K562 (cell line): ENCODE data around the gene SV2C. TPM values are rescaled to one million over a fixed set of nuclear protein-coding genes. Genes with fewer than 3 reads are reported as not detected.

Experiments used
- CXXC5 ChIP-seq: fragments of 250-450 bp; sonication (Bioruptor Pico); IDR thresholded peaks from 2 replicates; pipeline ENCODE4 v1.8.0; 2022; ENCODE audit warnings: inconsistent platforms, mild to moderate bottlenecking, moderate library complexity
- ESRRB ChIP-seq: fragments of 250-450 bp; sonication (Bioruptor Pico); IDR thresholded peaks from 2 replicates; pipeline ENCODE4 v1.5.0; 2020; ENCODE audit warnings: mild to moderate bottlenecking, moderate library complexity, borderline replicate concordance
- RNF219 ChIP-seq: fragments of 250-450 bp; sonication (Bioruptor Pico); IDR thresholded peaks from 2 replicates; pipeline ENCODE4 v1.5.0; 2022; ENCODE audit warnings: mild to moderate bottlenecking
- RREB1 ChIP-seq: fragments of 250-450 bp; sonication (Bioruptor Pico); IDR thresholded peaks from 2 replicates; pipeline ENCODE4 v1.4.0; 2020
- ZBTB49 ChIP-seq: sonication (generic); formaldehyde crosslinking; IDR thresholded peaks from 2 replicates; pipeline ENCODE4 v1.8.0; 2022; ENCODE audit warnings: missing genetic modification reagents, mild to moderate bottlenecking, borderline replicate concordance
- polyA plus RNA-seq, 8 experiments: library from polyadenylated mRNA; depleted of rRNA in 4 of 8; stranded (reverse) in 5 of 8; unstranded in 3 of 8; fragments of >200 nt; fragmentation: Nextera tagmentation in 2 of 8; fragmentation: Illumina TruSeq in 1 of 8; extraction: Ambion mirVana in 2 of 8; extraction: Trizol in 1 of 8; gene quantifications; 2 replicates each; pipeline versions ENCODE4 v1.2.1 to v1.2.3, GENCODE V29; 2011 to 2014; ENCODE audit warnings: inconsistent platforms in 1 of 8, missing spikeins in 1 of 8
- total RNA-seq, 7 experiments: library from RNA; depleted of rRNA in 6 of 7; stranded (reverse); fragments of >200 nt in 6 of 7; fragmentation: Illumina TruSeq in 2 of 7; extraction: Trizol in 2 of 7; gene quantifications; 2 replicates each; pipeline versions ENCODE4 v1.2.1 to v1.2.3, GENCODE V29; 2011 to 2021; ENCODE audit warnings: low replicate concordance in 1 of 7
- TF ChIP-seq, protein P1 (sequence below): sonication (generic); formaldehyde crosslinking; IDR thresholded peaks from 2 replicates; pipeline ENCODE4 v1.8.1; 2023; ENCODE audit warnings: mild to moderate bottlenecking, missing genetic modification reagents
- TF ChIP-seq, protein P2 (sequence below): sonication (generic); formaldehyde crosslinking; IDR thresholded peaks from 2 replicates; pipeline ENCODE4 v1.8.0; 2022; ENCODE audit warnings: missing genetic modification reagents, mild to moderate bottlenecking, borderline replicate concordance
- TF ChIP-seq, protein P3 (sequence below): fragments of 250-450 bp; sonication (Bioruptor Pico); IDR thresholded peaks from 2 replicates; pipeline ENCODE4 v1.4.0; 2020; ENCODE audit warnings: mild to moderate bottlenecking, moderate library complexity

The SV2C gene
- total and polyA plus RNA-seq, 9 of the 15 experiments (the other 6 are each of a cell fraction or from before 2014, with no cell fraction given), result 0.05 TPM; not detected in 8

DNA sequence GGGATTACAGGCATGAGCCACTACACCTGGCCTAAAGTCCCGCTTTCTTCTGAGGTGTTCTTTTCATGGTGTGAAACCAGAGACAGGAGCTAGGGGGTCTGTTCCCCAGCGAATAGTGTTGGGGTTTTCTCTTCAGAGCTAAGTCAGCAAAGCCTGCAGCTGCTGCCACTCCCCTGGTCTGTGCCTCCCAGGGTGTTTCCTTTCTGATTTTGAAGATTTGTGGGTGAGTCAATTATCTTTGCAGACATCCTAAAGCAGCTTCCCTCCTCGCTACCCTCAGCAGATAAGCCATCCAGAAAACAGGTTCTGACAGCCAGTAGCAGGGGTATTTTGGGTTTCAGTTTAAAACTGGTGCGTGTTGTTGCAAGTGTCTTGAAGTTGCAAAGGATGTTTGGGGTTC, 247.9 kb downstream of the SV2C start (continued):
- no peak for TF ChIP-seq RNF219 (CRISPR knock-in tag)
- TF ChIP-seq ZBTB49, result no peak
- TF ChIP-seq, protein P1, sequence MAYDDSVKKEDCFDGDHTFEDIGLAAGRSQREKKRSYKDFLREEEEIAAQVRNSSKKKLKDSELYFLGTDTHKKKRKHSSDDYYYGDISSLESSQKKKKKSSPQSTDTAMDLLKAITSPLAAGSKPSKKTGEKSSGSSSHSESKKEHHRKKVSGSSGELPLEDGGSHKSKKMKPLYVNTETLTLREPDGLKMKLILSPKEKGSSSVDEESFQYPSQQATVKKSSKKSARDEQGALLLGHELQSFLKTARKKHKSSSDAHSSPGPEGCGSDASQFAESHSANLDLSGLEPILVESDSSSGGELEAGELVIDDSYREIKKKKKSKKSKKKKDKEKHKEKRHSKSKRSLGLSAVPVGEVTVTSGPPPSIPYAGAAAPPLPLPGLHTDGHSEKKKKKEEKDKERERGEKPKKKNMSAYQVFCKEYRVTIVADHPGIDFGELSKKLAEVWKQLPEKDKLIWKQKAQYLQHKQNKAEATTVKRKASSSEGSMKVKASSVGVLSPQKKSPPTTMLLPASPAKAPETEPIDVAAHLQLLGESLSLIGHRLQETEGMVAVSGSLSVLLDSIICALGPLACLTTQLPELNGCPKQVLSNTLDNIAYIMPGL (CRISPR knock-in tag), result no peak
- TF ChIP-seq CXXC5 (CRISPR knock-in tag), result no peak
- TF ChIP-seq, protein P2, sequence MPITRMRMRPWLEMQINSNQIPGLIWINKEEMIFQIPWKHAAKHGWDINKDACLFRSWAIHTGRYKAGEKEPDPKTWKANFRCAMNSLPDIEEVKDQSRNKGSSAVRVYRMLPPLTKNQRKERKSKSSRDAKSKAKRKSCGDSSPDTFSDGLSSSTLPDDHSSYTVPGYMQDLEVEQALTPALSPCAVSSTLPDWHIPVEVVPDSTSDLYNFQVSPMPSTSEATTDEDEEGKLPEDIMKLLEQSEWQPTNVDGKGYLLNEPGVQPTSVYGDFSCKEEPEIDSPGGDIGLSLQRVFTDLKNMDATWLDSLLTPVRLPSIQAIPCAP (CRISPR knock-in tag), result no peak
- TF ChIP-seq ESRRB (CRISPR knock-in tag), result no peak
- TF ChIP-seq, protein P3, sequence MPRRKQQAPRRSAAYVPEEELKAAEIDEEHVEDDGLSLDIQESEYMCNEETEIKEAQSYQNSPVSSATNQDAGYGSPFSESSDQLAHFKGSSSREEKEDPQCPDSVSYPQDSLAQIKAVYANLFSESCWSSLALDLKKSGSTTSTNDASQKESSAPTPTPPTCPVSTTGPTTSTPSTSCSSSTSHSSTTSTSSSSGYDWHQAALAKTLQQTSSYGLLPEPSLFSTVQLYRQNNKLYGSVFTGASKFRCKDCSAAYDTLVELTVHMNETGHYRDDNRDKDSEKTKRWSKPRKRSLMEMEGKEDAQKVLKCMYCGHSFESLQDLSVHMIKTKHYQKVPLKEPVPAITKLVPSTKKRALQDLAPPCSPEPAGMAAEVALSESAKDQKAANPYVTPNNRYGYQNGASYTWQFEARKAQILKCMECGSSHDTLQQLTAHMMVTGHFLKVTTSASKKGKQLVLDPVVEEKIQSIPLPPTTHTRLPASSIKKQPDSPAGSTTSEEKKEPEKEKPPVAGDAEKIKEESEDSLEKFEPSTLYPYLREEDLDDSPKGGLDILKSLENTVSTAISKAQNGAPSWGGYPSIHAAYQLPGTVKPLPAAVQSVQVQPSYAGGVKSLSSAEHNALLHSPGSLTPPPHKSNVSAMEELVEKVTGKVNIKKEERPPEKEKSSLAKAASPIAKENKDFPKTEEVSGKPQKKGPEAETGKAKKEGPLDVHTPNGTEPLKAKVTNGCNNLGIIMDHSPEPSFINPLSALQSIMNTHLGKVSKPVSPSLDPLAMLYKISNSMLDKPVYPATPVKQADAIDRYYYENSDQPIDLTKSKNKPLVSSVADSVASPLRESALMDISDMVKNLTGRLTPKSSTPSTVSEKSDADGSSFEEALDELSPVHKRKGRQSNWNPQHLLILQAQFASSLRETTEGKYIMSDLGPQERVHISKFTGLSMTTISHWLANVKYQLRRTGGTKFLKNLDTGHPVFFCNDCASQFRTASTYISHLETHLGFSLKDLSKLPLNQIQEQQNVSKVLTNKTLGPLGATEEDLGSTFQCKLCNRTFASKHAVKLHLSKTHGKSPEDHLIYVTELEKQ (CRISPR knock-in tag), result no peak
- TF ChIP-seq RREB1 (CRISPR knock-in tag), result no peak
